Measurements from ENCODE around the gene CEACAM8. TPM values are rescaled to one million over a fixed set of nuclear protein-coding genes. Genes with fewer than 3 reads are reported as not detected.

CEACAM8 gene
- total RNA-seq, 8 experiments from 2014 or later = 0.05 to 1.0 (median 0.33) TPM; not detected in 3

Other genes starting within 250 kb of the CEACAM8 start
- gene CNFN, start 204.6 kb downstream of the CEACAM8 start, total RNA-seq = 1 to 10 TPM in 3 of 8 experiments, under 1 TPM in 3, not detected in 2; 0.76 to 4.6 (median 1.1) TPM
- gene LIPE, start 167.5 kb downstream of the CEACAM8 start, total RNA-seq = 10 to 100 TPM in 3 of 8 experiments, 1 to 10 TPM in 5; 4.2 to 13.5 (median 7.2) TPM
- gene CXCL17, start 152.0 kb downstream of the CEACAM8 start, total RNA-seq = under 1 TPM in 5 of 8 experiments, not detected in 3; 0.11 to 0.57 (median 0.36) TPM
- gene CEACAM1, start 66.4 kb downstream of the CEACAM8 start, total RNA-seq = 10 to 100 TPM in 1 of 8 experiments, 1 to 10 TPM in 4, under 1 TPM in 3; 0.14 to 15.7 (median 1.3) TPM
- gene PSG3, start 145.6 kb upstream of the CEACAM8 start, total RNA-seq = under 1 TPM in 4 of 8 experiments, not detected in 4; 0.08 to 0.71 (median 0.21) TPM
- under 1 TPM in 6 of 8 experiments, not detected in 2; 0.17 to 0.38 (median 0.27) TPM for gene PSG8, start 170.8 kb upstream of the CEACAM8 start, total RNA-seq

Measured in motor neuron (in vitro differentiated cells).